Keratinocyte (primary cell): ENCODE measurements around the gene PRLHR. TPM values are rescaled to one million over a fixed set of nuclear protein-coding genes. Genes with fewer than 3 reads are reported as not detected.

Experiments used
- DNase-seq: peaks from one replicate; pipeline ENCODE4 v3.0.0-alpha.2; 2011; ENCODE audit warnings: low read depth, missing footprints, low spot score
- FAIRE-seq: peaks from 2 replicates; lab custom pipeline; 2011; peaks lifted over from hg19 to GRCh38; lab: Jason Lieb, UNC
- H2AFZ ChIP-seq: 2 replicates; pipeline ENCODE4 v1.6.0; 2012; ENCODE audit warnings: low read length, control low read depth, inconsistent platforms; ENCODE audit not compliant: control insufficient read depth
- H3K27ac ChIP-seq: 2 replicates; pipeline ENCODE4 v1.5.1; 2011; ENCODE audit warnings: low read length; ENCODE audit not compliant: control insufficient read depth, insufficient read depth
- H3K27me3 ChIP-seq: 3 replicates; pipeline ENCODE4 v1.6.0; 2011; ENCODE audit warnings: low read length; ENCODE audit not compliant: control insufficient read depth, insufficient read depth; ENCODE audit errors: extremely low read depth
- H3K36me3 ChIP-seq, 2 experiments: 2 replicates in 1 of 2; 3 replicates in 1 of 2; pipeline ENCODE4 v1.5.1; 2011; ENCODE audit warnings: low read length in 2 of 2, mild to moderate bottlenecking in 1 of 2; ENCODE audit not compliant: control insufficient read depth in 2 of 2, insufficient read depth in 2 of 2; ENCODE audit errors: extremely low read depth in 1 of 2
- H3K4me1 ChIP-seq: 3 replicates; pipeline ENCODE4 v1.5.1; 2011; ENCODE audit warnings: low read length; ENCODE audit not compliant: control insufficient read depth, insufficient read depth; ENCODE audit errors: extremely low read depth
- H3K4me2 ChIP-seq: 3 replicates; pipeline ENCODE4 v1.6.0; 2011; ENCODE audit warnings: low read depth, low read length; ENCODE audit not compliant: control insufficient read depth, insufficient read depth; ENCODE audit errors: extremely low read depth
- H3K4me3 ChIP-seq, 3 experiments: fragments of 200-600 bp in 1 of 3; sonication (generic) in 1 of 3; 2 replicates in 2 of 3; 3 replicates in 1 of 3; pipeline ENCODE4 v1.5.1; 2011 to 2016; ENCODE audit warnings: low read length in 3 of 3, mild to moderate bottlenecking in 3 of 3, control low read depth in 2 of 3, inconsistent platforms in 1 of 3, low read depth in 1 of 3, mixed read lengths in 1 of 3, mixed run types in 1 of 3, moderate library complexity in 1 of 3; ENCODE audit not compliant: control insufficient read depth in 2 of 3, insufficient read depth in 2 of 3; ENCODE audit errors: extremely low read depth in 1 of 3
- H3K79me2 ChIP-seq: 2 replicates; pipeline ENCODE4 v1.6.0; 2012; ENCODE audit warnings: low read length; ENCODE audit not compliant: control insufficient read depth, insufficient read depth
- H3K9ac ChIP-seq: 3 replicates; pipeline ENCODE4 v1.6.0; 2011; ENCODE audit warnings: low read length; ENCODE audit not compliant: control insufficient read depth, insufficient read depth; ENCODE audit errors: extremely low read depth
- H3K9me1 ChIP-seq: 3 replicates; pipeline ENCODE4 v1.6.0; 2011; ENCODE audit warnings: low read length; ENCODE audit not compliant: control insufficient read depth, insufficient read depth; ENCODE audit errors: extremely low read depth
- H3K9me3 ChIP-seq: 2 replicates; pipeline ENCODE4 v1.5.1; 2012; ENCODE audit warnings: low read depth, low read length; ENCODE audit not compliant: control insufficient read depth
- H4K20me1 ChIP-seq: 3 replicates; pipeline ENCODE4 v1.6.0; 2011; ENCODE audit warnings: low read length; ENCODE audit not compliant: control insufficient read depth, insufficient read depth; ENCODE audit errors: extremely low read depth
- EZH2 ChIP-seq: IDR thresholded peaks from one replicate; pipeline ENCODE4 v1.6.1; 2012; ENCODE audit warnings: inconsistent platforms, mild to moderate bottlenecking, low read length, moderate library complexity
- dilution Hi-C: fragments of 300-500 bp; cut with MboI; formaldehyde crosslinking; loops from one replicate; pipeline ENCODE4 v1.7.0; 2020; ENCODE audit warnings: low sequenced_read_pairs; ENCODE audit not compliant: extremely low pct_ligation_motif_present
- polyA minus RNA-seq, 3 experiments: library from RNA; depleted of rRNA, polyadenylated mRNA; stranded (reverse); fragments of >200 nt; gene quantifications; 1 replicate in 1 of 3; 2 replicates in 1 of 3; 3 replicates in 1 of 3; pipeline ENCODE4 v1.2.3, GENCODE V29; 2011
- polyA plus RNA-seq, 5 experiments: library from polyadenylated mRNA; depleted of rRNA in 3 of 5; stranded (reverse) in 3 of 5; stranded (forward) in 1 of 5; unstranded in 1 of 5; fragments of >200 nt; gene quantifications; 1 replicate in 1 of 5; 2 replicates in 3 of 5; 3 replicates in 1 of 5; pipeline versions ENCODE4 v1.2.1 to v1.2.3, GENCODE V29; 2011 to 2012; ENCODE audit warnings: missing spikeins in 2 of 5, low read depth in 1 of 5, low replicate concordance in 1 of 5
- TF ChIP-seq, protein P1 (sequence below), 3 experiments: IDR thresholded peaks in 1 of 3; conservative IDR thresholded peaks in 1 of 3; optimal IDR thresholded peaks in 1 of 3; 2 replicates in 2 of 3; 3 replicates in 1 of 3; pipeline versions ENCODE3 to v1.5.1; 2011; ENCODE audit warnings: low read length in 3 of 3, mild to moderate bottlenecking in 3 of 3, moderate library complexity in 2 of 3, control low read depth in 1 of 3, inconsistent platforms in 1 of 3; ENCODE audit not compliant: insufficient read depth in 2 of 3; ENCODE audit errors: extremely low read depth in 1 of 3

PRLHR gene
- not detected in 3 replicates for polyA plus RNA-seq
- polyA plus RNA-seq (2011; ENCODE audit: low read depth) = not detected
- polyA plus RNA-seq (2011; cell fraction: cytosol; rRNA removed) = not detected in 2 replicates
- polyA plus RNA-seq (2011; cell fraction: nucleus; rRNA removed) = not detected in 2 replicates
- not detected in 2 replicates for polyA plus RNA-seq (2012; ENCODE audit: low replicate concordance)
- polyA minus RNA-seq = not detected in 3 replicates
- not detected for polyA minus RNA-seq (2011; cell fraction: cytosol; rRNA and poly(A)+ RNA removed)
- polyA minus RNA-seq (2011; cell fraction: nucleus; rRNA and poly(A)+ RNA removed) = not detected in 2 replicates

DNA sequence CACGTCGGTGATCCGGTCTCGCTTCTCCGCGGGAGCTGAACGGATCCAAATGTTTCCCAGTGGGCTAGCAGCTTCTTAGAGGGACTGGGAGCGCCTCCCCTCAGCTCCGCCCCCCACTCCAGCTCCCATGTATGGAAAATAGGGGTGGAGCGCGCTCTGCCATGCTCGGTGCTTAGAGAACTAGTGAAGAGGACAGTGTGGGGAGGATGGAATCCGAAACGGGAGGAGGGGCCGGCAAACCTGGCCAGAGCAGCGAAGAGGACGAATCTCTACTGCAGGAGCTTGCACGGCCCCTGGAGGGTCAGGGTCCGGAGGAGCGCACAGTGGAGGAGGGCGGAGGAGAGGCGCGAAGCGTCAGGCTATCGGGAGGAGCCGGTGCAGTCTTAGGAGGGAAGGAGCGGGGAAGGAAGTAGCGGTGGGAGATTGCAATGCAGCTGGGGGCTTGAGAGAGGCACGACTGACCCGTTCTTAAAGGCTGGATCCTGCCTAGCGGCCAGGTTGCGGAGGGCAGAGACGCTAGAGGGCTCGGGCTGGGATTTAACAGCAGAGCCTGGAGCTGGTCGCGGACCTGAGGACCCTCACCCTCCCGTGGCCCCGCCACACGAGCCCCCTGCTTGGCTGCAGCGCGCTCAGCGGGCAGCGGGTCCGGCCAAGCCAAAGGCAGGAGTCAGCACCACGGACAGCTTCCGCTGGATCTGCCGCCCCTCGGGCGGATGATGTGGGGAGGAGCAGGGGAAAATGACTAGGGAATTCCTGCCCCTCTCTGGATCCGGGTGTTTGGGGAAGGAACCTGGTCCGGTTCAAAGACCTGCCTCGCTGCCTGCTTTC lies at the start of gene PRLHR:
PRLHR (minus strand) TSS at position 51 of the 828 bp plus-strand sequence. CDS start 404 bp downstream, outside the sequence.
- dilution Hi-C loops = loop anchor here (10.0 kb wide), 1 partner anchor 69 kb away; no protein-coding TSS in a partner anchor
- Histone ChIP-seq H3K9ac (no peak within 1 kb of the TSS), H3K9me1 (no peaks in the 10 kb centered on the region), H3K27me3 (peaks cover 59% of the 10 kb centered on the region), H3K4me3 (no peak within 1 kb of the TSS), H3K4me1 (no peaks in the 10 kb centered on the region), H4K20me1 (no peaks in the 10 kb centered on the region), H3K4me2 (no peak within 1 kb of the TSS), H3K36me3 (no peaks in the 10 kb centered on the region), H3K79me2 (no peaks in the 10 kb centered on the region), H2AFZ (no peak within 1 kb of the TSS), H3K9me3 (peaks cover 5% of the 10 kb centered on the region), H3K27ac (no peak within 1 kb of the TSS)
- FAIRE-seq (no peak), DNase-seq (no peak)
- TF ChIP-seq, protein P1, sequence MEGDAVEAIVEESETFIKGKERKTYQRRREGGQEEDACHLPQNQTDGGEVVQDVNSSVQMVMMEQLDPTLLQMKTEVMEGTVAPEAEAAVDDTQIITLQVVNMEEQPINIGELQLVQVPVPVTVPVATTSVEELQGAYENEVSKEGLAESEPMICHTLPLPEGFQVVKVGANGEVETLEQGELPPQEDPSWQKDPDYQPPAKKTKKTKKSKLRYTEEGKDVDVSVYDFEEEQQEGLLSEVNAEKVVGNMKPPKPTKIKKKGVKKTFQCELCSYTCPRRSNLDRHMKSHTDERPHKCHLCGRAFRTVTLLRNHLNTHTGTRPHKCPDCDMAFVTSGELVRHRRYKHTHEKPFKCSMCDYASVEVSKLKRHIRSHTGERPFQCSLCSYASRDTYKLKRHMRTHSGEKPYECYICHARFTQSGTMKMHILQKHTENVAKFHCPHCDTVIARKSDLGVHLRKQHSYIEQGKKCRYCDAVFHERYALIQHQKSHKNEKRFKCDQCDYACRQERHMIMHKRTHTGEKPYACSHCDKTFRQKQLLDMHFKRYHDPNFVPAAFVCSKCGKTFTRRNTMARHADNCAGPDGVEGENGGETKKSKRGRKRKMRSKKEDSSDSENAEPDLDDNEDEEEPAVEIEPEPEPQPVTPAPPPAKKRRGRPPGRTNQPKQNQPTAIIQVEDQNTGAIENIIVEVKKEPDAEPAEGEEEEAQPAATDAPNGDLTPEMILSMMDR (optimal IDR thresholded peaks at IDR 0.05 in 1 of 3, IDR thresholded peaks at IDR 0.05 in 1 of 3, conservative IDR thresholded peaks at IDR 0.05 in 1 of 3; ENCODE audit: extremely low read depth in 1 of 3, insufficient read depth in 2 of 3, low read length in 3 of 3) = no peak
- peak; percentile 51 for TF ChIP-seq EZH2

DNA sequence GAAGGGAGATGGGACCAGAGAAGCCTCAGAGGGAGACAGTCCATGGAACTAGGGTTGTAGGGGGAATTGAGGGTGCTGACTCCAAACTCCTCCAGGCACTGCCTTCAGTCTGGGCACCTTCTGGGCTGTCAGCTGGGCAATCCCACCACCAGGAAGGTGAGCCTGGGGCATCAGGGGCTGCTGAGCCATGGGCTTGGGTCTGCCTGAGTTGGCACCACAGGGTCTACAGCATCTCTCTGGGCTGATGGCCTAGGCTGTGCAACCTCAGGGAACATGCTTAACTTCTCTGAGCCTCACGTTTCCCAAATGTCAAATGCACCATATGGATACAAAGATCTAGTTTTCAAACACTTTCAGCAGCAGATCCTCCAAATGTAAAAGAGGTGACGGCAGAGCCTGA lies 46.8 kb upstream of the PRLHR start:
- H4K20me1 ChIP-seq = no peaks in the 10 kb centered on the region
- no peak overlapping the region for H2AFZ ChIP-seq
- TF ChIP-seq EZH2 = no peak
- TF ChIP-seq, protein P1 (optimal IDR thresholded peaks at IDR 0.05 in 1 of 3, IDR thresholded peaks at IDR 0.05 in 1 of 3, conservative IDR thresholded peaks at IDR 0.05 in 1 of 3; ENCODE audit: extremely low read depth in 1 of 3, insufficient read depth in 2 of 3, low read length in 3 of 3) = no peak
- no peaks in the 10 kb centered on the region for H3K4me1 ChIP-seq
- DNase-seq = no peak
- no peak overlapping the region for H3K4me2 ChIP-seq
- no peaks in the 10 kb centered on the region for H3K36me3 ChIP-seq
- H3K27ac ChIP-seq = no peak overlapping the region
- no peak overlapping the region for H3K4me3 ChIP-seq
- FAIRE-seq = no peak
- H3K27me3 ChIP-seq = peaks cover 18% of the 10 kb centered on the region
- dilution Hi-C loops = no loop called here
- H3K9ac ChIP-seq = no peak overlapping the region
- H3K9me3 ChIP-seq = peaks cover 1% of the 10 kb centered on the region
- H3K79me2 ChIP-seq = no peaks in the 10 kb centered on the region
- H3K9me1 ChIP-seq = no peaks in the 10 kb centered on the region
